GM23338 (cell line): ENCODE results near the gene ZNF830. TPM values are rescaled to one million over a fixed set of nuclear protein-coding genes. Genes with fewer than 3 reads are reported as not detected.

Source experiments
- ATAC-seq: fragments of 200-7000 bp; cut with Tn5 transposase; 3 replicates; pipeline ENCODE4 v1.9.1; 2020
- DNase-seq: peaks from one replicate; pipeline ENCODE4 v3.0.0-alpha.2; 2015; ENCODE audit warnings: low spot score
- H2AFZ ChIP-seq: fragments of 200-600 bp; sonication (generic); 2 replicates; pipeline ENCODE4 v1.8.0; 2016; ENCODE audit warnings: antibody characterized with exemption, mild to moderate bottlenecking, moderate library complexity
- H3F3A ChIP-seq: fragments of 200-600 bp; sonication (generic); replicated peaks from 2 replicates; pipeline ENCODE4 v1.8.0; 2017; ENCODE audit warnings: antibody characterized with exemption, mixed run types, low read depth
- H3K27ac ChIP-seq: fragments of 200-600 bp; sonication (generic); 2 replicates; pipeline ENCODE4 v1.6.1; 2016; ENCODE audit warnings: low read depth
- H3K27me3 ChIP-seq: fragments of 200-600 bp; sonication (generic); 2 replicates; pipeline ENCODE4 v1.8.0; 2016; ENCODE audit warnings: mild to moderate bottlenecking, mixed run types, moderate library complexity; ENCODE audit not compliant: insufficient read depth
- H3K36me3 ChIP-seq: fragments of 200-600 bp; sonication (generic); 2 replicates; pipeline ENCODE4 v1.8.0; 2016; ENCODE audit warnings: mild to moderate bottlenecking; ENCODE audit not compliant: insufficient read depth
- H3K4me1 ChIP-seq: fragments of 200-600 bp; sonication (generic); 2 replicates; pipeline ENCODE4 v1.8.0; 2016; ENCODE audit warnings: mild to moderate bottlenecking, moderate library complexity; ENCODE audit not compliant: insufficient read depth
- H3K4me2 ChIP-seq: fragments of 200-600 bp; sonication (generic); 2 replicates; pipeline ENCODE4 v1.7.1; 2017; ENCODE audit warnings: mixed run types
- H3K4me3 ChIP-seq: fragments of 200-600 bp; sonication (generic); 2 replicates; pipeline ENCODE4 v1.6.1; 2016; ENCODE audit warnings: mixed run types
- H3K79me2 ChIP-seq: fragments of 200-600 bp; sonication (generic); replicated peaks from 2 replicates; pipeline ENCODE4 v1.8.0; 2017; ENCODE audit warnings: mild to moderate bottlenecking; ENCODE audit not compliant: insufficient read depth
- H3K9me2 ChIP-seq: fragments of 200-600 bp; sonication (generic); 2 replicates; pipeline ENCODE4 v1.8.0; 2017; ENCODE audit not compliant: insufficient read depth
- H4K20me1 ChIP-seq: fragments of 200-600 bp; sonication (generic); replicated peaks from 2 replicates; pipeline ENCODE4 v1.8.0; 2017; ENCODE audit warnings: mild to moderate bottlenecking; ENCODE audit not compliant: insufficient read depth
- H3K27ac Mint-ChIP-seq: 2 replicates; pipeline ENCODE4 v1.8.0; 2020; ENCODE audit warnings: inconsistent platforms, mild to moderate bottlenecking, moderate library complexity, mixed read lengths
- H3K27me3 Mint-ChIP-seq: 3 replicates; pipeline ENCODE4 v1.8.0; 2022; ENCODE audit warnings: low read depth, mild to moderate bottlenecking, moderate library complexity, mixed read lengths, inconsistent platforms; ENCODE audit not compliant: insufficient read depth, poor library complexity
- H3K36me3 Mint-ChIP-seq: 3 replicates; pipeline ENCODE4 v1.8.0; 2021; ENCODE audit warnings: low read depth, mild to moderate bottlenecking, inconsistent platforms, moderate library complexity, mixed read lengths
- H3K4me1 Mint-ChIP-seq: 3 replicates; pipeline ENCODE4 v1.8.0; 2020; ENCODE audit warnings: mild to moderate bottlenecking, inconsistent platforms, mixed read lengths
- H3K4me3 Mint-ChIP-seq: 3 replicates; pipeline ENCODE4 v1.8.0; 2021; ENCODE audit warnings: moderate library complexity, mild to moderate bottlenecking, inconsistent platforms, mixed read lengths
- H3K9me3 Mint-ChIP-seq: 3 replicates; pipeline ENCODE4 v1.8.0; 2020; ENCODE audit warnings: moderate library complexity, mild to moderate bottlenecking, inconsistent platforms, mixed read lengths
- CTCF ChIP-seq, 2 experiments: fragments of 200-600 bp in 1 of 2; sonication (generic) in 1 of 2; conservative IDR thresholded peaks; 2 replicates each; pipeline versions ENCODE4 v1.5.1 to v1.6.1; 2016 to 2017; ENCODE audit warnings: antibody characterized with exemption in 2 of 2, low read depth in 2 of 2, mild to moderate bottlenecking in 2 of 2, moderate library complexity in 1 of 2
- EZH2 ChIP-seq: fragments of 200-600 bp; sonication (generic); IDR thresholded peaks from one replicate; pipeline ENCODE4 v1.8.0; 2017; ENCODE audit warnings: antibody characterized with exemption, mild to moderate bottlenecking, low read depth; ENCODE audit not compliant: unreplicated experiment
- JUNB ChIP-seq: IDR thresholded peaks from one replicate; pipeline ENCODE4 v1.6.1; 2016; ENCODE audit warnings: antibody characterized with exemption; ENCODE audit not compliant: unreplicated experiment
- POLR2AphosphoS5 ChIP-seq: IDR thresholded peaks from 2 replicates; pipeline ENCODE4 v1.6.1; 2016; ENCODE audit warnings: antibody characterized with exemption, low read depth
- STAT1 ChIP-seq: IDR thresholded peaks from one replicate; pipeline ENCODE4 v1.6.1; 2016; ENCODE audit warnings: antibody characterized with exemption; ENCODE audit not compliant: unreplicated experiment
- ZNF462 ChIP-seq: fragments of 250-450 bp; sonication (Bioruptor Pico); IDR thresholded peaks from 2 replicates; pipeline ENCODE4 v1.5.0; 2020; ENCODE audit warnings: mild to moderate bottlenecking, moderate library complexity
- polyA plus RNA-seq: library from polyadenylated mRNA; unstranded; fragments of >200 nt; fragmentation: Nextera tagmentation; extraction: Ambion mirVana; gene quantifications from 2 replicates; pipeline ENCODE4 v1.2.1, GENCODE V29; 2016
- total RNA-seq: library from RNA; depleted of rRNA; stranded (reverse); fragments of >200 nt; shearing (Covaris generic); gene quantifications from 2 replicates; pipeline ENCODE4 v1.2.3, GENCODE V29; 2014

The ZNF830 gene
- total and polyA plus RNA-seq, 2 experiments from 2014 or later, result 12.8 to 22.3 TPM

DNA sequence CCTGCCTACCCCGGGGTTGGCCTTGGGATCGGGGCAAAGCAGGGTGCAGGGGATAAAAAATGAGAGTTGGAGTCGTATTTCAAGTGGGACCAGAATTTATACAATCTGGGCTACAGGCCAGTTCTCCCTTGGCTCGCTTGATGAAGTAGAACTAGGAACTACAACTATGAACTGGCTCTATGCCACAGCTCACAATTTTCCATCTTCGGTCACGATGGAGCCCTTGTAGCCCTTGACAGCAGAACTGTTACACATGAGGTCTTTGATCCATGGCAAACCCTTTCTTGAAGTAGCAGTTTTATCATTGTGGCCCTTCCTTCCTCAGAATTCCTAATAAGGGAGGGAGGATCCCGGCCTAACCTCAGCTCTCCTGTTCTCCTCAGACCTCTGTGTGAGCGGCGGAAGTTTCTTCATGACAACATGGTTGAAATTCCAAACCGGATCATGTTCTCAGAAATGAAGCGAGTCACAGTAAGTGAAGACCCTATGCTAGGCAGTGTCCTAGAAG is 36.1 kb downstream of the ZNF830 start (continued):
- TF ChIP-seq ZNF462 (CRISPR knock-in tag) (no peak), POLR2AphosphoS5 (no peak), STAT1 (no peak)

DNA sequence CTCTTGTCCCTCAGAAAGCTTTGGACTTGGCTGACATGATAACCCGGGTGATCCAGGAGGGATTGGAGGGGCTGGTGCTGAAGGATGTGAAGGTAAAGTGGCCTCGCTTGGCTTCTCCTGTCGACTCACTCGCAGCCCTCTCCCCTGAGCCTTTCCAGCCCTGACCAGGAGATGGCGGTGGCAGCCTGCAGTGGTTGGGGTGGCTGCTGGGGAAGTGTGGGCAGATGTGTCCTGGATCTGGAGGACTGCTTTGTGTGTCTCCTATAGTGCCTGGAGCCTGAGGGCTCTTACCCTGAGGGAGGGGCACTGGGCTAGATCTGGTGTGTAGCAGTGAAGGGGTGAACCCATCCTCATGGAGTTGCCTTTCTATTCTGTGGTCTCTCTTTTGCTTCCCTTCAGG is 36.9 kb downstream of the ZNF830 start:
- Histone ChIP-seq H3K27ac (peak overlapping the region; percentile 55; the same call in 1 of the 2 replicates), H2AFZ (no peak overlapping the region), H3K27me3 (no peaks in the 10 kb centered on the region), H4K20me1 (peaks cover 3% of the 10 kb centered on the region), H3K36me3 (peaks cover 67% of the 10 kb centered on the region), H3K9me2 (no peaks in the 10 kb centered on the region), H3K4me1 (no peaks in the 10 kb centered on the region), H3K4me2 (no peak overlapping the region), H3K4me3 (no peak overlapping the region), H3K79me2 (no peaks in the 10 kb centered on the region), H3F3A (no peaks in the 10 kb centered on the region)
- TF ChIP-seq JUNB (no peak), EZH2 (no peak), CTCF (conservative IDR thresholded peaks at IDR 0.05; ENCODE audit: low read depth in 2 of 2) (peak; percentile 69 to 90)
- H3K27me3 Mint-ChIP-seq, result peaks cover 3% of the 10 kb centered on the region
- H3K4me3 Mint-ChIP-seq, result no peak overlapping the region
- DNase-seq, result peak; percentile 69
- peak overlapping the region; percentile 52; the same call in 1 of the 2 replicates for H3K27ac Mint-ChIP-seq
- H3K36me3 Mint-ChIP-seq, result peaks cover 93% of the 10 kb centered on the region
- no peaks in the 10 kb centered on the region for H3K4me1 Mint-ChIP-seq
- no peaks in the 10 kb centered on the region for H3K9me3 Mint-ChIP-seq
- peak; percentile 99 for ATAC-seq
